Suppressor macrophage (primary cell): ENCODE results near the gene JADE3.

Experiments used
- DNase-seq, 4 experiments: peaks; one replicate each; pipeline ENCODE4 v3.0.0-alpha.2; 2020 to 2022

JADE3 gene

DNA sequence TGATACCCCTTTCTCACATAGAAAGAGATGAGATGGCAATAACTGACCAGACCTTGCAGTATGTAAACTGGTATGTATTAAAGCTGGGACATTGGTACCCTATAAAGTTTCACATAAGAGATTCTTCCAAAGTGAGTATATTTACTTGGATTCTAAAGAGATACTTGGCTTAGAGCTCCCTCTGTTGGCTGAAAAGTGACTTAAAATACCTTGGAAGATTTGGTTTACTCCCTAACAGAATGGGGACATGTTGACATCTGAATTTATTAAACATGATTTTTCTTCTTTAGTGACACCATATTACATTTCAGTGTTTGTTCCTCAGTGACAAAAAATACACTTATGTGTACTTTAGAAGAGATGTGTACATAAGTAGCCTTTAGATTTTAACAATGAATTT is 118.1 kb downstream of the JADE3 start:
- DNase-seq, result peak; percentile 56 to 79 (median 72)

GRCh38 chrX:47047989-47048388 is 135.8 kb downstream of the JADE3 start:
- no peak for DNase-seq

- DNase-seq, result no peak
Measured at GRCh38 chrX:47059142-47059874, 147.1 kb downstream of the JADE3 start.

GRCh38 chrX:47060708-47061107 is 148.5 kb downstream of the JADE3 start:
- no peak for DNase-seq

DNA sequence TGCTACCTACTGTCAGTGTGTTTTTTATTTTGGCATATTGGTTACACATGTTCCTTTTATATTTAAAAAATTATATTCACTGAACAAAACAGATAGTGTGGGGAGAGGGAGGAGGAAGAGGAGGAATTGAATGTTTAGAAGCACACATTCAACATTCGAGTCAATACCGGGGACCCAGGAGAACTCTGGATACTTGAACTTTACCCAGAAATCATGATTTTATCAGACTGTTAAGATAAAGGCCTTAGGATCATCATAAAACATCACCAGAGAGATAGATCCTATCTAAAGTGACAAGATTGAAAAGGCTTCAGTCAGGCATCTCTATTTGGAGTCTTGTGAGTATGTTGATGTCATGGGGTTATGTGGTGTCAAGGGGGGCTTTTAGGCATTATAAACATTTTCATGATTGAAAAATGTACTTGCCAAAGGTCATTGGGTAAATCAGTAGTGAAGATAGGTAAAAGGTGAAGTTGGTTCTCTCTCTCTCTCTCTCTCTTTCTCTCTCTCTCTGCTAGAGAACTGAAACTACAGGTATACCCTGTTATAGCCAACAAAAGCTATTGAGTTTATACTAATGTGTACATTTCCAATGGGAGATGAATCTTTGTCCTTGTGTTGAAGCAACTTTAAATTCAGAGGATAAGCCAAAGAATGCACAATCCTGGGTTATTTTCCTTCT is 149.2 kb downstream of the JADE3 start:
- no peak for DNase-seq

GRCh38 chrX:47063179-47063578 is 151.0 kb downstream of the JADE3 start:
- DNase-seq, result no peak

DNA sequence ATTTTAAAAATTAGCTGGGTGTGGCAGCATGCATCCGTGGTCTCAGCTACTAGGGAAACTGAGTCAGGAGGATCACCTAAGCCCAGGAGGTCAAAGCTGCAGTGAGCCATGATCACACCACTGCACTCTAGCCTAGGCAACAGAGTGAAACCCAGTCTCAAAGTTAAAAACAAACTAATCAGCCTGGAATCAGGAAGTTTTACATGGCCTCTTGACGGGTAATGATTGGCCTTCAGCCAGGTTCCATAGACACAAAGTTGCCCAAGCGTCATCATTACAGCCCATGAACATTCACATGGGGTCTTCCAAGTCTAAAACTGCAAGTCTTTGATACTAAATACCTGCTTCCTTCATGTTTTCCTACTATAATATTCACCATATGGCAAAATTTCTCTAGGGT is 156.0 kb downstream of the JADE3 start:
- no peak for DNase-seq

GRCh38 chrX:47068720-47069119 is 156.5 kb downstream of the JADE3 start:
- DNase-seq, result no peak

DNA sequence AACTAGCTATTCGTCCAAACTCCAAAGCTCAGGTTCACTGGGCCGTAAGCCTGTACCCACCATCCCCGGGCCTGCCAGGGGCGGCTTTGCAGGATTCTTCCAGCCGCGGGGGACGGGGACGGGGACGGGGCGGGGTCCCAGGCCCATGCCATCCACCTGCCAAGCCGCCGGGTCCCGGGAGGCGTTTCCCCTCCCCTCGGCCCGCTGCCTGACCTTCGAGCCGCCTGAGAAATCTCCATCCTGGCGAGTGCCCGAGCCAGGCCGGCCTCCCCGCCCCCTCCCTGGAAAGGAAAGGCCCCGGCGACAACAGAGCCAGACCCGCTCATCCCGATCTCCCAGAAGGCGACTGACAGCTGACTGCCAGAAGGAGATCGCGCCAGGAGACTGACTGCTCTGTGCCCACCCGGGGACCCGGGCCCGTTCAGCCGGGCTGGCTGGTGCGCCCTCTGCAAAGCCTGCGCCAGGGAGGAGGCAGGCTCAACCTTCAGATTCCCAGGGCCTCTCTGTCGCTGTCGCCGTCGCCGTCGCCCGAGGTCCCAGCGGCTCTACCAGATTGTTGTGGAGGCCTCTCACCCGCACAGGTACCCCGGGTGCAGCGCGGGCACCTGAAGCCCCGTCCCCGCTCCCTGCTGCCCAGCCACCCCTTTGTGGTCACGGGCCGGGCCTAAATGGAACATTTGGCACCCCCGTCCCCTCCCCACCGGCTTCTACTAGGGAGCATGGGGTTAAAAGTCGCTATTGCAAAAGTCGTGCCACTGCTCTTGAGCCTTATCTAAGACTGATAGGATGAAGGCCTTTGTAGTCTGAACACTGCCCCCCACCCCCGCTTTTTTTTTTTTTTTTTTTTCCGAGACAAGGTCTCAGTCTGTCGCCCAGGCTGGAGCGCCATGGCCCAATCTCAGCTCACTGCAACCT is 166.2 kb downstream of the JADE3 start, which contains the start of gene RGN:
RGN (plus strand) TSS at position 315 of the 915 bp plus-strand sequence. CDS start 2,702 bp downstream, outside the sequence.
- DNase-seq, result no peak

GRCh38 chrX:47080215-47080914 is 168.1 kb downstream of the JADE3 start:
- no peak for DNase-seq

DNA sequence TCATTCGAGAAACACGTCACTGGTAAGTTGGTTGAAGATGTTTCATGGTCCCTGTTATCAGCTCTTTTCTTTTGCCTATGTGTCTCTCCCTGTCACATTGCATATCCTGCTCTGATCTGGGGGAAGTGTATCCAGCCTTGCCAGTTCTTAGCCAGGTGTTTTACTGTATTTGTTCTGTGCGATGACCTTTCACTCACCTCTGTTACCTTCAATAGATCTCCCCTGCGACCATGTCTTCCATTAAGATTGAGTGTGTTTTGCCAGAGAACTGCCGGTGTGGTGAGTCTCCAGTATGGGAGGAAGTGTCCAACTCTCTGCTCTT is 168.7 kb downstream of the JADE3 start:
- DNase-seq, result no peak

- peak in 2 of 4 experiments; percentile 2 to 10 for DNase-seq
Measured at GRCh38 chrX:47091149-47091775, 179.0 kb downstream of the JADE3 start.

- DNase-seq, result peak; percentile 1 to 43 (median 24)
Measured at GRCh38 chrX:47093248-47093647, 181.0 kb downstream of the JADE3 start.

DNA sequence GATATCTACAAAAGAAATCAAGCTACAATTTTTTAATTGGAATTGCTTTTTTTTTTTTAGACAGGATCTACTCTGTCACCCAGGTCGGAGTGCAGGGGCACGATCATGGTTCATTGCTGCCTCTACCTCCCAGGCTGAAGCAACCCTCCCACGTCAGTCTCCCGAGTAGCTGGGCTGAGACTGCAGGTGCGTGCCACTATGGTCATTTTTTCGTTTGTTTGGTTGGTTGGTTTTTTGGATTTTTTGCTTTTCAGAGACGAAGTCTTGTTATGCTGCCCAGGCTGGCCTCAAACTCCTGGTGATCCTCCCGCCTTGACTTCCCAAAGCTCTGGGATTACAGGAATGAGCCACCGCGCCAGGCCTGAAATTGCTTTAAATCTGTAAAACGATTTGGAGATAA is 181.6 kb downstream of the JADE3 start:
- DNase-seq, result no peak

DNA sequence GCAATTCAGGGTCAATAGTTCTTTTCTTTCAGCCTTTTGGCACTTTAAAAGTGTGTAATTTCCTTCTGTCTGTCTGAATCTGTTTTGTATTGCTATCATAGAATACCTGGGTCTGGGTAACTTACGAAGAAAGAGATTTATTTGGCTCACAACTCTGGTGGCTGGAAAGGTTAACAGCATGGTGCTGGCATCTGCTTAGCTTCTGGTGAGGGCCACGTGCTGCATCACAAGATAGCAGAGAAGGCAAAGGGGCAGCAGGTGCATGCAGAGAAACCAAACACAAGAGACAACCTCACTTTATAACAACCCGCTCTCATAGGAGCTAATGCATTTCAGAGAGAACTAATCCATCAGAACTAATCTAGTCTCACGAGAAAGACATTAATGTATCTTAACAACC is 184.8 kb downstream of the JADE3 start:
- DNase-seq, result no peak

GRCh38 chrX:47098338-47099094 is 186.3 kb downstream of the JADE3 start:
- DNase-seq, result no peak

- DNase-seq, result no peak
Measured at GRCh38 chrX:47101206-47101605, 189.0 kb downstream of the JADE3 start.
